HEK293 (cell line): ENCODE data around the gene NEGR1.

Experiments
- CTCF ChIA-PET: fragments of 350-600 bp; formaldehyde crosslinking; extraction: SDS; loops from one replicate; lab custom pipeline; 2021; ENCODE audit warnings: antibody characterized with exemption; lab: Yijun Ruan, JAX
- POLR2A ChIA-PET: fragments of 300-600 bp; formaldehyde crosslinking; extraction: SDS; loops from one replicate; lab custom pipeline; 2020; ENCODE audit warnings: antibody characterized with exemption, inconsistent platforms; lab: Yijun Ruan, JAX
- H3K27ac ChIP-seq: fragments of 200-500 bp; sonication (Bioruptor generic); 2 replicates; pipeline ENCODE4 v1.5.1; 2014; ENCODE audit warnings: low read depth, low read length, control low read depth, inconsistent platforms; ENCODE audit errors: extremely low read depth
- H3K36me3 ChIP-seq, 2 experiments: fragments of 200-500 bp in 1 of 2; sonication (Bioruptor generic) in 1 of 2; 1 replicate in 1 of 2; 2 replicates in 1 of 2; pipeline ENCODE4 v1.5.1; 2014 to 2017; ENCODE audit warnings: inconsistent platforms in 2 of 2, low read length in 2 of 2; ENCODE audit not compliant: control insufficient read depth in 2 of 2, insufficient read depth in 1 of 2
- H3K4me1 ChIP-seq: fragments of 200-500 bp; sonication (Bioruptor generic); 2 replicates; pipeline ENCODE4 v1.5.1; 2014; ENCODE audit warnings: mild to moderate bottlenecking, low read length, inconsistent platforms; ENCODE audit not compliant: control insufficient read depth, insufficient read depth
- H3K4me3 ChIP-seq: 2 replicates; pipeline ENCODE4 v1.5.1; 2011; ENCODE audit warnings: low read depth, mild to moderate bottlenecking, control low read depth, low read length, moderate library complexity
- H3K9me3 ChIP-seq: fragments of 200-500 bp; sonication (Bioruptor generic); 2 replicates; pipeline ENCODE4 v1.5.1; 2014; ENCODE audit warnings: low read depth, low read length, inconsistent platforms; ENCODE audit not compliant: control insufficient read depth, insufficient read depth
- AEBP2 ChIP-seq: fragments of 450-650 bp; formaldehyde crosslinking; IDR thresholded peaks from 2 replicates; pipeline ENCODE4 v1.5.1; 2016; ENCODE audit warnings: missing biosample characterization, missing genetic modification characterization, borderline replicate concordance
- MYNN ChIP-seq: fragments of 450-650 bp; formaldehyde crosslinking; IDR thresholded peaks from 2 replicates; pipeline ENCODE4 v1.5.1; 2016; ENCODE audit warnings: missing biosample characterization, missing genetic modification characterization, borderline replicate concordance
- PRDM10 ChIP-seq: fragments of 450-650 bp; formaldehyde crosslinking; IDR thresholded peaks from 2 replicates; pipeline ENCODE4 v1.5.1; 2016; ENCODE audit warnings: missing biosample characterization, missing genetic modification characterization
- SETDB1 ChIP-seq: IDR thresholded peaks from one replicate; pipeline ENCODE4 v1.6.1; 2017; ENCODE audit warnings: mild to moderate bottlenecking, low read length, moderate library complexity, mixed read lengths; ENCODE audit not compliant: insufficient read length
- SP2 ChIP-seq: fragments of 450-650 bp; formaldehyde crosslinking; IDR thresholded peaks from 2 replicates; pipeline ENCODE4 v1.5.1; 2016; ENCODE audit warnings: missing biosample characterization, missing genetic modification characterization
- YY1 ChIP-seq: fragments of 450-650 bp; formaldehyde crosslinking; IDR thresholded peaks from 2 replicates; pipeline ENCODE4 v1.5.1; 2018; ENCODE audit warnings: missing biosample characterization, missing genetic modification characterization
- ZFP41 ChIP-seq: fragments of 450-650 bp; formaldehyde crosslinking; IDR thresholded peaks from 2 replicates; pipeline ENCODE4 v1.5.1; 2016; ENCODE audit warnings: missing biosample characterization, missing genetic modification characterization, borderline replicate concordance
- ZNF169 ChIP-seq: fragments of 450-650 bp; formaldehyde crosslinking; IDR thresholded peaks from 2 replicates; pipeline ENCODE4 v1.5.1; 2016; ENCODE audit warnings: missing biosample characterization, missing genetic modification characterization
- ZNF19 ChIP-seq: fragments of 450-650 bp; formaldehyde crosslinking; IDR thresholded peaks from 2 replicates; pipeline ENCODE4; 2016; ENCODE audit warnings: missing biosample characterization, missing genetic modification characterization, low read depth
- ZNF266 ChIP-seq: fragments of 450-650 bp; formaldehyde crosslinking; IDR thresholded peaks from 2 replicates; pipeline ENCODE4 v1.5.1; 2016; ENCODE audit warnings: missing biosample characterization, missing genetic modification characterization, low read depth
- ZNF433 ChIP-seq: fragments of 450-650 bp; formaldehyde crosslinking; IDR thresholded peaks from 2 replicates; pipeline ENCODE4 v1.5.1; 2016; ENCODE audit warnings: missing biosample characterization, missing genetic modification characterization, low read depth
- ZNF571 ChIP-seq: fragments of 450-650 bp; formaldehyde crosslinking; IDR thresholded peaks from 2 replicates; pipeline ENCODE4 v1.5.0; 2017; ENCODE audit warnings: missing biosample characterization, missing genetic modification characterization
- ZNF677 ChIP-seq: fragments of 450-650 bp; IDR thresholded peaks from 2 replicates; pipeline ENCODE4 v1.5.0; 2018; ENCODE audit warnings: missing biosample characterization, mild to moderate bottlenecking, missing genetic modification characterization, moderate library complexity
- ZNF701 ChIP-seq: fragments of 450-650 bp; formaldehyde crosslinking; IDR thresholded peaks from 2 replicates; pipeline ENCODE4 v1.5.1; 2016; ENCODE audit warnings: missing biosample characterization, missing genetic modification characterization
- ZNF776 ChIP-seq: fragments of 450-650 bp; formaldehyde crosslinking; IDR thresholded peaks from 2 replicates; pipeline ENCODE4 v1.5.0; 2017; ENCODE audit warnings: missing biosample characterization, missing genetic modification characterization, borderline replicate concordance
- TF ChIP-seq, protein P1 (sequence below): fragments of 450-650 bp; formaldehyde crosslinking; IDR thresholded peaks from 2 replicates; pipeline ENCODE4 v1.5.1; 2016; ENCODE audit warnings: missing biosample characterization, missing genetic modification characterization
- TF ChIP-seq, protein P2 (sequence below): fragments of 450-650 bp; formaldehyde crosslinking; IDR thresholded peaks from 2 replicates; pipeline ENCODE4 v1.5.1; 2016; ENCODE audit warnings: missing biosample characterization, missing genetic modification characterization
- TF ChIP-seq, protein P3 (sequence below): sonication (generic); formaldehyde crosslinking; IDR thresholded peaks from 2 replicates; pipeline ENCODE4 v1.8.1; 2022; ENCODE audit warnings: mild to moderate bottlenecking, moderate library complexity, missing genetic modification reagents

The NEGR1 gene

GRCh38 chr1:71645015-71645414 is 637.3 kb downstream of the NEGR1 start (continued):
- TF ChIP-seq PRDM10: no peak
- TF ChIP-seq, all 188 proteins: peak for 0

GRCh38 chr1:71641903-71642302 is 640.4 kb downstream of the NEGR1 start:
- H3K36me3 ChIP-seq: no peaks in the 10 kb centered on the region
- H3K9me3 ChIP-seq: no peaks in the 10 kb centered on the region
- no peak overlapping the region for H3K4me3 ChIP-seq
- ChIA-PET CTCF (interaction anchor here (0.6 kb wide), 2 partner anchors 67 to 530 kb away, joined by 3 to 6 read pairs; no protein-coding TSS in a partner anchor), POLR2A (no interaction called here)
- TF ChIP-seq, protein P1, sequence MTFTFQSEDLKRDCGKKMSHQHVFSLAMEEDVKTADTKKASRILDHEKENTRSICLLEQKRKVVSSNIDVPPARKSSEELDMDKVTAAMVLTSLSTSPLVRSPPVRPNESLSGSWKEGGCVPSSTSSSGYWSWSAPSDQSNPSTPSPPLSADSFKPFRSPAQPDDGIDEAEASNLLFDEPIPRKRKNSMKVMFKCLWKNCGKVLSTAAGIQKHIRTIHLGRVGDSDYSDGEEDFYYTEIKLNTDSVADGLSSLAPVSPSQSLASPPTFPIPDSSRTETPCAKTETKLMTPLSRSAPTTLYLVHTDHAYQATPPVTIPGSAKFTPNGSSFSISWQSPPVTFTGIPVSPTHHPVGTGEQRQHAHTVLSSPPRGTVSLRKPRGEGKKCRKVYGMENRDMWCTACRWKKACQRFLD (tag by site-specific recombination): no peak
- no peak for TF ChIP-seq ZNF266 (tag by site-specific recombination)
- no peak for TF ChIP-seq SETDB1
- no peak for TF ChIP-seq ZNF19 (tag by site-specific recombination)
- no peak for TF ChIP-seq ZNF677 (tag by site-specific recombination)
- no peak for TF ChIP-seq ZNF571
- no peak for TF ChIP-seq AEBP2 (tag by site-specific recombination)
- H3K27ac ChIP-seq: no peak overlapping the region
- no peaks in the 10 kb centered on the region for H3K4me1 ChIP-seq

- CTCF ChIA-PET: no interaction called here
- no peaks in the 10 kb centered on the region for H3K4me1 ChIP-seq
- POLR2A ChIA-PET: no interaction called here
- H3K4me3 ChIP-seq: no peak overlapping the region
- H3K36me3 ChIP-seq: no peaks in the 10 kb centered on the region
- TF ChIP-seq YY1 (tag by site-specific recombination) (no peak), SP2 (tag by site-specific recombination) (no peak), ZNF776 (tag by site-specific recombination) (no peak), MYNN (no peak), ZFP41 (tag by site-specific recombination) (no peak), ZNF701 (no peak), ZNF169 (tag by site-specific recombination) (no peak), ZNF433 (tag by site-specific recombination) (no peak)
- TF ChIP-seq, protein P2, sequence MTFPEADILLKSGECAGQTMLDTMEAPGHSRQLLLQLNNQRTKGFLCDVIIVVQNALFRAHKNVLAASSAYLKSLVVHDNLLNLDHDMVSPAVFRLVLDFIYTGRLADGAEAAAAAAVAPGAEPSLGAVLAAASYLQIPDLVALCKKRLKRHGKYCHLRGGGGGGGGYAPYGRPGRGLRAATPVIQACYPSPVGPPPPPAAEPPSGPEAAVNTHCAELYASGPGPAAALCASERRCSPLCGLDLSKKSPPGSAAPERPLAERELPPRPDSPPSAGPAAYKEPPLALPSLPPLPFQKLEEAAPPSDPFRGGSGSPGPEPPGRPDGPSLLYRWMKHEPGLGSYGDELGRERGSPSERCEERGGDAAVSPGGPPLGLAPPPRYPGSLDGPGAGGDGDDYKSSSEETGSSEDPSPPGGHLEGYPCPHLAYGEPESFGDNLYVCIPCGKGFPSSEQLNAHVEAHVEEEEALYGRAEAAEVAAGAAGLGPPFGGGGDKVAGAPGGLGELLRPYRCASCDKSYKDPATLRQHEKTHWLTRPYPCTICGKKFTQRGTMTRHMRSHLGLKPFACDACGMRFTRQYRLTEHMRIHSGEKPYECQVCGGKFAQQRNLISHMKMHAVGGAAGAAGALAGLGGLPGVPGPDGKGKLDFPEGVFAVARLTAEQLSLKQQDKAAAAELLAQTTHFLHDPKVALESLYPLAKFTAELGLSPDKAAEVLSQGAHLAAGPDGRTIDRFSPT (tag by site-specific recombination): no peak
- TF ChIP-seq, protein P3, sequence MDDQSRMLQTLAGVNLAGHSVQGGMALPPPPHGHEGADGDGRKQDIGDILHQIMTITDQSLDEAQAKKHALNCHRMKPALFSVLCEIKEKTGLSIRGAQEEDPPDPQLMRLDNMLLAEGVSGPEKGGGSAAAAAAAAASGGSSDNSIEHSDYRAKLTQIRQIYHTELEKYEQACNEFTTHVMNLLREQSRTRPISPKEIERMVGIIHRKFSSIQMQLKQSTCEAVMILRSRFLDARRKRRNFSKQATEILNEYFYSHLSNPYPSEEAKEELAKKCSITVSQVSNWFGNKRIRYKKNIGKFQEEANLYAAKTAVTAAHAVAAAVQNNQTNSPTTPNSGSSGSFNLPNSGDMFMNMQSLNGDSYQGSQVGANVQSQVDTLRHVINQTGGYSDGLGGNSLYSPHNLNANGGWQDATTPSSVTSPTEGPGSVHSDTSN (CRISPR knock-in tag): no peak
- H3K9me3 ChIP-seq: no peaks in the 10 kb centered on the region
- no peak overlapping the region for H3K27ac ChIP-seq
Measured at GRCh38 chr1:71640998-71641397, 641.3 kb downstream of the NEGR1 start.
